Mucosa of descending colon (tissue), 3 donors: ENCODE data around the gene TPD52L2. TPM values are rescaled to one million over a fixed set of nuclear protein-coding genes. Genes with fewer than 3 reads are reported as not detected.

Experiments used
- ATAC-seq: fragments of 200-7000 bp; cut with Tn5 transposase; one replicate; pipeline ENCODE4 v1.9.1; 2020; ENCODE audit warnings: mild to moderate bottlenecking, moderate library complexity
- DNase-seq, 3 donors: peaks; one replicate each; pipeline ENCODE4 v3.0.0-alpha.2; 2020
- H3K36me3 ChIP-seq: fragments of 200-600 bp; one replicate; pipeline ENCODE4 v1.8.0; 2021; ENCODE audit warnings: low read depth, mild to moderate bottlenecking
- H3K4me1 ChIP-seq: fragments of 200-600 bp; one replicate; pipeline ENCODE4 v1.8.0; 2021; ENCODE audit warnings: low read depth, mild to moderate bottlenecking
- H3K4me3 ChIP-seq: fragments of 200-600 bp; one replicate; pipeline ENCODE4 v1.8.0; 2021; ENCODE audit warnings: mild to moderate bottlenecking
- H3K9me3 ChIP-seq: fragments of 200-600 bp; one replicate; pipeline ENCODE4 v1.8.0; 2021; ENCODE audit warnings: mild to moderate bottlenecking
- CTCF ChIP-seq: fragments of 200-600 bp; IDR thresholded peaks from one replicate; pipeline ENCODE4 v1.8.0; 2022; ENCODE audit warnings: antibody characterized with exemption, mild to moderate bottlenecking
- intact Hi-C, 2 donors: fragments of 100-400 bp; cut with DNase I in 1 of 2; cut with micrococcal nuclease in 1 of 2; formaldehyde crosslinking; loops; one replicate each; pipeline versions ENCODE4 v1.11.0 to v1.11.1; 2022; cut with DNase I, micrococcal nuclease
- total RNA-seq, 3 donors: library from RNA; stranded (reverse); fragmentation: NEBNext Ultra II Directional in 2 of 3; extraction: Animal tissue kit (Norgen Biotek cat#: 25700) in 2 of 3; gene quantifications; one replicate each; pipeline versions ENCODE4 v1.2.1 to v1.2.4, GENCODE V29; 2021 to 2023
- donor health status: DM: no; HTN: no; CAD: no; lungs with moderate emphysema.
- donor health status: DM: no; HTN: no; CAD: no.
- donor health status: DM: no; HTN: yes; CAD: no.

Gene TPD52L2
- total RNA-seq, 3 donors from 2014 or later: 48.7 to 71.7 (median 55.7) TPM

- no peaks in the 10 kb centered on the region for H3K9me3 ChIP-seq
- no peaks in the 10 kb centered on the region for H3K36me3 ChIP-seq
- H3K4me1 ChIP-seq: peaks cover 17% of the 10 kb centered on the region
- no peak for ATAC-seq
- intact Hi-C loops: no loop called here
- no peak for DNase-seq
- no peak overlapping the region for H3K4me3 ChIP-seq
- TF ChIP-seq CTCF: no peak
Measured at GRCh38 chr20:63828951-63829350, 36.1 kb upstream of the TPD52L2 start.

- intact Hi-C loops: no loop called here
Measured at GRCh38 chr20:63829603-63829944, 35.5 kb upstream of the TPD52L2 start.

GRCh38 chr20:63829945-63830835 lies 34.9 kb upstream of the TPD52L2 start:
- H3K9me3 ChIP-seq: no peaks in the 10 kb centered on the region
- no peak for ATAC-seq
- TF ChIP-seq CTCF: no peak
- H3K36me3 ChIP-seq: no peaks in the 10 kb centered on the region
- peaks cover 28% of the 10 kb centered on the region for H3K4me1 ChIP-seq
- DNase-seq: peak in 1 of 3 donors; percentile 45
- H3K4me3 ChIP-seq: peak overlapping the region; percentile 30
- intact Hi-C loops: no loop called here

More at GRCh38 chr20:63829603-63829944, 35.5 kb upstream of the TPD52L2 start:
- H3K4me3 ChIP-seq: no peak overlapping the region
- ATAC-seq (no peak), DNase-seq (no peak)
- TF ChIP-seq CTCF: no peak
- no peaks in the 10 kb centered on the region for H3K36me3 ChIP-seq
- no peaks in the 10 kb centered on the region for H3K9me3 ChIP-seq
- peaks cover 22% of the 10 kb centered on the region for H3K4me1 ChIP-seq

GRCh38 chr20:63830841-63831588 lies 34.1 kb upstream of the TPD52L2 start, which contains the start of gene ZBTB46:
ZBTB46 (minus strand) TSS chr20:63831264; CDS start chr20:63790757, 40,507 bp downstream.
- DNase-seq: peak in 2 of 3 donors; percentile 72 to 76
- peak within 1 kb of the TSS; percentile 30 for H3K4me3 ChIP-seq
- intact Hi-C loops: no loop called here
- H3K4me1 ChIP-seq: peaks cover 32% of the 10 kb centered on the region
- H3K36me3 ChIP-seq: no peaks in the 10 kb centered on the region
- no peak for TF ChIP-seq CTCF
- ATAC-seq: peak; percentile 61
- H3K9me3 ChIP-seq: no peaks in the 10 kb centered on the region

GRCh38 chr20:63831646-63831992 lies 33.5 kb upstream of the TPD52L2 start:
- DNase-seq (peak in 1 of 3 donors; percentile 51), ATAC-seq (no peak)
- intact Hi-C loops: no loop called here
- TF ChIP-seq CTCF: no peak
- no peak overlapping the region for H3K4me3 ChIP-seq
- H3K9me3 ChIP-seq: no peaks in the 10 kb centered on the region
- H3K36me3 ChIP-seq: no peaks in the 10 kb centered on the region
- H3K4me1 ChIP-seq: peaks cover 32% of the 10 kb centered on the region
